NT2/D1 (cell line): ENCODE data around the gene NDUFAF2.

Source experiments
- SUZ12 ChIP-seq: IDR thresholded peaks from 2 replicates; pipeline ENCODE4 v1.6.1; 2011; ENCODE audit not compliant: insufficient read length, insufficient read depth; ENCODE audit errors: extremely low read depth
- YY1 ChIP-seq: IDR thresholded peaks from 2 replicates; pipeline ENCODE4 v1.6.1; 2011; ENCODE audit not compliant: insufficient read length, insufficient read depth
- ZNF274 ChIP-seq: IDR thresholded peaks from 2 replicates; pipeline ENCODE4 v1.6.1; 2011; ENCODE audit warnings: mild to moderate bottlenecking, low read depth, low read length

DNA sequence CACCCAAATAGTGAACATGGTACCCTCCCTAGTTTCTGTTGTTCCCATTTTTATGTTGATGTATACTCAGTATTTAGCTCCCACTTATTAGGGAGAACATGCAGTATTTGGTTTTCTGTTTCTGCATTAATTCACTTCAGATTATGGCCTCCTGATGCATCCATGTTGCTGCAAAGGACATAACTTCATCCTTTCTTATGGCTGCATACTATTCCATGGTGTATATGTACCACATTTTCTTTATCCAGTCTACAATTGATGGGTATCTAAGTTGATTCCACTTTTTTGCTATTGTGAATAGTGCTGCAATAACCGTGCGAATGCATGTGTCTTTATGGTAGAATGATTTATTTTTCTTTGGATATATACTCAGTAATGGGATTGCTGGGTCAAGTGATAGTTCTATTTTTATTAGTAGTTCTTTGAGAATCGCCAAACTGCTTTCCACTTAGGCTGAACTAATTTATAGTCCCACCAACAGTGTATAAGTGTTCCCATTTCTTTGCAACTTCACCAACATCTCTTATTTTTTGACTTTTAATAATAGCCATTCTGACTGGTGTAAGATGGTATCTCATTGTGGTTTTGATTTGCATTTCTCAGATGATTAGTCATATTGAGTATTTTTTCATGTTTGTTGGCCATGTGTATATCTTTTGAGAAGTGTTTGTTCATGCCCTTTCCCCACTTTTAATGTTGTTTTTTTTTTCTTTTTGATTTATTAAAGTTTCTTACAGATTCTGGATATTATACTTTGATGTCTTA lies 137.7 kb downstream of the NDUFAF2 start:
- no peak for TF ChIP-seq YY1
- TF ChIP-seq SUZ12, result no peak
- TF ChIP-seq ZNF274, result no peak
